OCI-LY1 (cell line): ENCODE results near the gene DIAPH3.

Source experiments
- H2AFZ ChIP-seq: fragments of 200-600 bp; sonication (generic), shearing (Covaris generic); 2 replicates; pipeline ENCODE4 v1.6.0; 2014; ENCODE audit warnings: antibody characterized with exemption, mild to moderate bottlenecking, low read length
- H3F3A ChIP-seq: fragments of 200-600 bp; sonication (generic), shearing (Covaris generic); 2 replicates; pipeline ENCODE4 v1.6.0; 2014; ENCODE audit warnings: mild to moderate bottlenecking, antibody characterized with exemption, low read length, moderate library complexity; ENCODE audit not compliant: insufficient read depth
- H3K27ac ChIP-seq: fragments of 200-600 bp; sonication (generic); 2 replicates; pipeline ENCODE4 v1.5.1; 2014; ENCODE audit warnings: low read length, mixed run types, mild to moderate bottlenecking, low read depth; ENCODE audit not compliant: poor library complexity, severe bottlenecking
- H3K27me3 ChIP-seq: fragments of 200-600 bp; sonication (generic); 2 replicates; pipeline ENCODE4 v1.6.0; 2014; ENCODE audit warnings: antibody characterized with exemption, mild to moderate bottlenecking, low read length, moderate library complexity; ENCODE audit not compliant: insufficient read depth
- H3K36me3 ChIP-seq: fragments of 200-600 bp; sonication (generic); 2 replicates; pipeline ENCODE4 v1.6.1; 2014; ENCODE audit warnings: mild to moderate bottlenecking, antibody characterized with exemption, low read length, moderate library complexity, mixed read lengths; ENCODE audit not compliant: insufficient read depth
- H3K4me1 ChIP-seq: fragments of 200-600 bp; sonication (generic); 2 replicates; pipeline ENCODE4 v1.5.1; 2014; ENCODE audit warnings: mild to moderate bottlenecking, low read length, moderate library complexity; ENCODE audit not compliant: insufficient read depth, severe bottlenecking
- H3K4me2 ChIP-seq: fragments of 200-600 bp; sonication (generic), shearing (Covaris generic); 2 replicates; pipeline ENCODE4 v1.6.1; 2014; ENCODE audit warnings: low read length
- H3K4me3 ChIP-seq: fragments of 200-600 bp; sonication (generic); 2 replicates; pipeline ENCODE4 v1.5.1; 2014; ENCODE audit warnings: low read length, low read depth, mild to moderate bottlenecking, mixed read lengths; ENCODE audit not compliant: poor library complexity, severe bottlenecking
- H3K79me2 ChIP-seq: fragments of 200-600 bp; shearing (Covaris generic); 2 replicates; pipeline ENCODE4 v1.6.1; 2016; ENCODE audit warnings: mixed run types, low read length, mixed read lengths; ENCODE audit not compliant: insufficient read depth
- H3K9ac ChIP-seq: fragments of 200-600 bp; sonication (generic), shearing (Covaris generic); 2 replicates; pipeline ENCODE4 v1.6.1; 2014; ENCODE audit warnings: mild to moderate bottlenecking, low read length, mixed read lengths
- H3K9me2 ChIP-seq: fragments of 200-600 bp; sonication (generic), shearing (Covaris generic); 2 replicates; pipeline ENCODE4 v1.6.1; 2014; ENCODE audit warnings: low read depth, mild to moderate bottlenecking, low read length, mixed read lengths
- H3K9me3 ChIP-seq: fragments of 200-600 bp; shearing (Covaris generic); 2 replicates; pipeline ENCODE4 v1.6.1; 2014; ENCODE audit warnings: low read length, mixed read lengths
- H4K20me1 ChIP-seq: fragments of 200-600 bp; sonication (generic), shearing (Covaris generic); 2 replicates; pipeline ENCODE4 v1.6.0; 2016; ENCODE audit warnings: mild to moderate bottlenecking, low read length; ENCODE audit not compliant: insufficient read depth
- CTCF ChIP-seq: fragments of 200-600 bp; sonication (generic), shearing (Covaris generic); IDR thresholded peaks from 2 replicates; pipeline ENCODE4 v1.5.1; 2017; ENCODE audit warnings: mild to moderate bottlenecking, antibody characterized with exemption, low read length, moderate library complexity, mixed read lengths
- EZH2 ChIP-seq: fragments of 200-600 bp; sonication (generic), shearing (Covaris generic); IDR thresholded peaks from 2 replicates; pipeline ENCODE4 v1.8.0; 2017; ENCODE audit warnings: borderline replicate concordance, mixed run types, mild to moderate bottlenecking, antibody characterized with exemption, low read length, moderate library complexity, mixed read lengths

The DIAPH3 gene

GRCh38 chr13:59689057-59689456 lies 474.7 kb downstream of the DIAPH3 start:
- no peaks in the 10 kb centered on the region for H4K20me1 ChIP-seq
- H3K36me3 ChIP-seq, result no peaks in the 10 kb centered on the region
- no peaks in the 10 kb centered on the region for H3K9me3 ChIP-seq

GRCh38 chr13:59686798-59687394 lies 476.8 kb downstream of the DIAPH3 start:
- Histone ChIP-seq H2AFZ (no peak overlapping the region), H3K9me3 (no peaks in the 10 kb centered on the region), H3K27me3 (no peaks in the 10 kb centered on the region), H3K4me1 (no peaks in the 10 kb centered on the region), H3K4me2 (no peak overlapping the region), H3F3A (no peaks in the 10 kb centered on the region), H3K4me3 (no peak overlapping the region), H4K20me1 (no peaks in the 10 kb centered on the region), H3K9ac (no peak overlapping the region), H3K36me3 (no peaks in the 10 kb centered on the region), H3K27ac (no peak overlapping the region), H3K9me2 (no peaks in the 10 kb centered on the region), H3K79me2 (no peaks in the 10 kb centered on the region)
- no peak for TF ChIP-seq EZH2
- TF ChIP-seq CTCF, result no peak

More at GRCh38 chr13:59689057-59689456, 474.7 kb downstream of the DIAPH3 start:
- Histone ChIP-seq H3K9me2 (no peaks in the 10 kb centered on the region), H3K4me2 (no peak overlapping the region), H3K27me3 (no peaks in the 10 kb centered on the region), H3K4me1 (no peaks in the 10 kb centered on the region), H3F3A (no peaks in the 10 kb centered on the region), H2AFZ (no peak overlapping the region), H3K4me3 (no peak overlapping the region), H3K27ac (no peak overlapping the region), H3K9ac (no peak overlapping the region), H3K79me2 (no peaks in the 10 kb centered on the region)
- no peak for TF ChIP-seq CTCF

- H3K36me3 ChIP-seq, result no peaks in the 10 kb centered on the region
- H3K4me3 ChIP-seq, result no peak overlapping the region
- H3K27ac ChIP-seq, result no peak overlapping the region
- no peak overlapping the region for H3K9ac ChIP-seq
- H3K79me2 ChIP-seq, result no peaks in the 10 kb centered on the region
- H3K4me1 ChIP-seq, result no peaks in the 10 kb centered on the region
- no peak overlapping the region for H2AFZ ChIP-seq
- no peaks in the 10 kb centered on the region for H3K9me3 ChIP-seq
- H3K9me2 ChIP-seq, result no peaks in the 10 kb centered on the region
- no peak overlapping the region for H3K4me2 ChIP-seq
- H4K20me1 ChIP-seq, result no peaks in the 10 kb centered on the region
- no peak for TF ChIP-seq EZH2
- TF ChIP-seq CTCF, result no peak
- H3F3A ChIP-seq, result no peaks in the 10 kb centered on the region
- no peaks in the 10 kb centered on the region for H3K27me3 ChIP-seq
Measured at GRCh38 chr13:59684105-59684504, 479.6 kb downstream of the DIAPH3 start.
